Skeletal muscle satellite cell (primary cell): ENCODE measurements around the gene NTF3. TPM values are rescaled to one million over a fixed set of nuclear protein-coding genes. Genes with fewer than 3 reads are reported as not detected.

Experiments used
- H3K27me3 ChIP-seq: 2 replicates; pipeline ENCODE4 v1.7.0; 2013; ENCODE audit warnings: low read length; ENCODE audit not compliant: control insufficient read depth, insufficient read depth
- H3K36me3 ChIP-seq: 2 replicates; pipeline ENCODE4 v1.7.0; 2013; ENCODE audit warnings: mild to moderate bottlenecking, control low read depth, low read length; ENCODE audit not compliant: insufficient read depth
- H3K4me1 ChIP-seq: 2 replicates; pipeline ENCODE4 v1.7.0; 2013; ENCODE audit warnings: low read length; ENCODE audit not compliant: control insufficient read depth, insufficient read depth
- H3K4me2 ChIP-seq: 2 replicates; pipeline ENCODE4 v1.7.0; 2013; ENCODE audit warnings: mild to moderate bottlenecking, low read length
- H3K4me3 ChIP-seq: 2 replicates; pipeline ENCODE4 v1.7.0; 2013; ENCODE audit warnings: low read length
- H3K9ac ChIP-seq: 2 replicates; pipeline ENCODE4 v1.7.0; 2013; ENCODE audit warnings: mild to moderate bottlenecking, low read depth, low read length, moderate library complexity
- H3K9me3 ChIP-seq: replicated peaks from 2 replicates; pipeline ENCODE4 v1.7.0; 2013; ENCODE audit warnings: mild to moderate bottlenecking, control low read depth, low read length
- total RNA-seq: library from RNA; depleted of rRNA; stranded (reverse); fragments of >200 nt; gene quantifications from 2 replicates; pipeline ENCODE4 v1.2.3, GENCODE V29; 2012; rRNA removed

The NTF3 gene
- total RNA-seq: not detected in 2 replicates

DNA sequence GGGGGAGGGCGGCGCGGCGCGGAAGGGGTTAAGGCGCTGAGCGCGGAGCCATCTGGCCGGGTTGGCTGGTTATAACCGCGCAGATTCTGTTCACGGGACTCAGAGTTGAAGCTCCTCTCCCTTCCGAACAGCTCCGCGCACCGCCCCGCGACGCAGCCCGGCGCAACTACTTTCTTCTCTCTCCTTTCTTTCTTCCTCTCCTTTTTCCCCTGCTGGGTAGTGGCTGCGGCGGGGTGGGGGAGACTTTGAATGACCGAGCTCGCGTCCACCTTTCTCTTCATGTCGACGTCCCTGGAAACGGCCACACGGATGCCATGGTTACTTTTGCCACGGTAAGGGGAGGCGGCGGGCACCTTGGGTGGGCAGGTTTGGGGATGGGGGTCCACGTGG, at the start of gene NTF3:
NTF3 (plus strand) TSS at position 98 of the 390 bp plus-strand sequence; CDS start at position 315, 217 bp downstream.
- Histone ChIP-seq H3K36me3 (no peaks in the 10 kb centered on the region), H3K27me3 (peaks cover 96% of the 10 kb centered on the region), H3K9me3 (no peaks in the 10 kb centered on the region), H3K4me3 (peak within 1 kb of the TSS; percentile 69), H3K4me1 (peaks cover 12% of the 10 kb centered on the region), H3K4me2 (peak within 1 kb of the TSS; percentile 78), H3K9ac (peak within 1 kb of the TSS; percentile 62)

DNA sequence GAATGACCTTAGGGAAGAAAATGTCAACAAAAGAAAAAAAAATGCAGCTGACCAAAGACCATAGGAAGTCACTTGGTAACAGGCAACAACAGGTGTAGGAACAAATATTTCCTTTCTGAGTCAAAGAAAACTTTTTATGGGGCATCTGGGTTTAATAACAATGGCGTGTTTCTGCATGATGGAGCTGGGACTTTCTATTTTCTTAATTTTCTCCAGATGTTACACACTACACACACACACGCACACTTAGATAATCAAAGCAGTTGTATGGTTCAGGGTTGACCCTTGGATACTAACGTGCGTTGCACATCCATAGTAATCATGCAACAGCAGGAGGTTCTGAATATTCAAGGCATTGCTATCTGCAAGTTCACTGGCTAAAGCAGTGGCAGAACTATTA, 47.9 kb upstream of the NTF3 start:
- Histone ChIP-seq H3K27me3 (no peaks in the 10 kb centered on the region), H3K4me2 (no peak overlapping the region), H3K9me3 (no peaks in the 10 kb centered on the region), H3K4me3 (no peak overlapping the region), H3K36me3 (no peaks in the 10 kb centered on the region), H3K9ac (no peak overlapping the region), H3K4me1 (peaks cover 1% of the 10 kb centered on the region)

DNA sequence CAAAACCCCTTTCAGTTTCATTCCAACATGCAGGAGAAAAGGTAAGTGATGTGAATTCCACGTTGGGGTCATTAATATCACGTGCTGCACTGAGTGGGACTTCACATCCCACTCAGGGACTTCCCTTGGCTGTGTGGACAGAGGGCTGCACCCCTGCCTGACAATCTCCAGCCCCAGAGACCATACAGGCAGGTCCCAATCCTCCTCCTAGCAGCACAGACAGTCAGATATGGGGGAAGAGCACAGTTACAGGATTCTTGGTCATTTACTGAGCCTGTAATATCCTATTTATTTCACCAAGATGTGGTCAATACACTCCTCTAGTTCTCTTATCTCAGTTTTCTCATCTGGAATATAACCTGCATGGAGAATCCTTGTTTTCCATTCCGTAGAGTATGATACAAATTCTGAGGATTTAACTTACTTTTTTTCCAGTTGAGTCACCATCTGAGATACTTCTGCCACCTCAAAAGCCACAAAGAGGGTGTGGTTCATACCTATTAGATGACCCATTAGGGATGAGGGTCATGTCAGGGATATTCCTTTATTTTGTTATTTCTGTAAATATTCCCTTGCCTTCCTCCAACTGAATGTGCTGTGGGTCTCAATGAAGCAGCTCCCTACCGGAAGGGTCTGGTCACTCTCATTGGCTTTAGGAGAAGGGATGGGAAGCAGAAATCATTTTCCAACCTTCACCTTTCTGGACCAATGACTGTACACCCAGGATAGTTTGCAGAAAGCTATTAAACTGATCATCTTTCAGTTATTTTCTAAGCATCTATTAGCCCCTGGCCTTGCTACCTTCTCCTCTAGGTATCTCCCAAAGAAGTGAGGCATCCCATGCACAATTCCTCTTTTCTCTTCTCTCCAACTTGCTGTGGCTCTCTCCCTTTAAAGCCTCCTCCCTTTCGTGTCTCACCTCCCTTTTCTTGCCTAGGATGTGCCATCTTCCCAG, 43.0 kb upstream of the NTF3 start:
- Histone ChIP-seq H3K9me3 (no peaks in the 10 kb centered on the region), H3K36me3 (no peaks in the 10 kb centered on the region), H3K4me1 (peaks cover 4% of the 10 kb centered on the region), H3K4me3 (no peak overlapping the region), H3K9ac (no peak overlapping the region), H3K27me3 (no peaks in the 10 kb centered on the region), H3K4me2 (no peak overlapping the region)

DNA sequence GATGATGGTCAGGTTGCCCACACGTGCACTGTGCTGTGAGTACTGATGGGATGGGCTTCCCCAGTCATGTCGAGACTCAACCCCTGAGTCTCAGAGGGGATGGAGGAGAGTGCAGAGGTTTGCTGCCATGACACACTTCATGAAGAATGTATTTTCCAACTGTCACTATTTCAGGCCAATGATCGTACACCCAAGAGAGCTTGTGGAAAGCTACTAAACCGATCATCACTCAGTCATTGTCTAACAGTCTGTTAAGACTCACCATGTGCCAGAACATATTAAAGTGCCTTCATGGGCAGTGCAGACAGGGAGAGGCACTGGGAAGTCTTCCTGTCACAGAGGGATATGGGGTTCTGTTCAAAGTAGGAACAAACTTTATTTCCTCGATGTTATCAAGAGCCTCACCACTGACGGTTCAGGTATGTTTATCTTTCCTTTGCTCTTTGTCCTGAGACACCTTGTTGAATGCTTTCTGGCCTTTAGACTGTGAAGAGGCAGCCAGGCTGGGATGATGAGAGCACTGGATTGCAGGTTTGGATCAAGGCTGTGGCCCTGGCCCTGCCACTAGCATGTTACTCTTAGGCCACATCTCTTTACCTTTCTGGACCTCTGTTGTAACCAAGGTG, 41.6 kb upstream of the NTF3 start:
- no peak overlapping the region for H3K4me2 ChIP-seq
- H3K4me3 ChIP-seq: no peak overlapping the region
- H3K9ac ChIP-seq: no peak overlapping the region
- peaks cover 4% of the 10 kb centered on the region for H3K4me1 ChIP-seq
- H3K36me3 ChIP-seq: no peaks in the 10 kb centered on the region
- H3K27me3 ChIP-seq: no peaks in the 10 kb centered on the region
- H3K9me3 ChIP-seq: no peaks in the 10 kb centered on the region

DNA sequence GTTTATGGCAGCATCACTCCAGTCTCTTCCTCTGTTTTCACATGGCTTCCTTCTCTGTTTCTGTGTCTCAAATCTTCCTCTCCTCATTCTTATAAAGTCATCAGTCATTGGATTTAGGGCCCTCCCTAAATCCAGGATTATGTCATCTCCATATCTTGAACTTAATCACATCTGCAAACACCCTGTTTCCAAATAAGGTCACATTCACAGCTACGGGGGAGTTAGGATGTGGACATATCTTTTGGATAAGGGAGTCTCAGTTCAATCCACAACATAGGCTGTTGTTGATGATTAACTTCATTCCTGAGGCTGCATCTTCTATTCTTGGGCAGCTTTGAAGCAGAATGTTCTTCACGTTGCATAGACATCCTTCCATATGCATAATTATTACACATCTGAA, 40.3 kb upstream of the NTF3 start:
- Histone ChIP-seq H3K36me3 (no peaks in the 10 kb centered on the region), H3K4me2 (no peak overlapping the region), H3K27me3 (no peaks in the 10 kb centered on the region), H3K4me3 (no peak overlapping the region), H3K9ac (no peak overlapping the region), H3K9me3 (no peaks in the 10 kb centered on the region), H3K4me1 (peaks cover 4% of the 10 kb centered on the region)

DNA sequence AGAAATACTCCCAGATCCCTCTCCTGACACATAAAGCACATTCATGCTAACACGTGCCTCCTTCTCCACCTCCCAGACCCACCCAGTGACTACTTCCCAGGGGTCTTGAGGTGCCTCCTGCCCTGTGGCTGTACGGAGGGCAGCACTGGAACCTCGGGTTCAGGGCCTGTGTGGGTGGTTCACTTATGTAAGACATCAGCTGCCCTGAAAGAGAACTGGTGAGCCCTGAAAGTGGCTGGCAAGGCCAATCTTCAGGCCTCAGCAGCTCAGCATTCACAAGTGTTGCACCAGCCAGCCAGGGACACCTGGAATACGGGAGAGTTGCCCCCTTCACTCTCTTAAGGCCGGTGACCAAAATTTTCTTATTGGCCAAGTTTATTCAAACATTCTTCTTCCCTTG, 38.9 kb upstream of the NTF3 start:
- no peak overlapping the region for H3K9ac ChIP-seq
- no peaks in the 10 kb centered on the region for H3K27me3 ChIP-seq
- peaks cover 4% of the 10 kb centered on the region for H3K4me1 ChIP-seq
- H3K36me3 ChIP-seq: no peaks in the 10 kb centered on the region
- H3K4me3 ChIP-seq: no peak overlapping the region
- no peaks in the 10 kb centered on the region for H3K9me3 ChIP-seq
- H3K4me2 ChIP-seq: no peak overlapping the region

DNA sequence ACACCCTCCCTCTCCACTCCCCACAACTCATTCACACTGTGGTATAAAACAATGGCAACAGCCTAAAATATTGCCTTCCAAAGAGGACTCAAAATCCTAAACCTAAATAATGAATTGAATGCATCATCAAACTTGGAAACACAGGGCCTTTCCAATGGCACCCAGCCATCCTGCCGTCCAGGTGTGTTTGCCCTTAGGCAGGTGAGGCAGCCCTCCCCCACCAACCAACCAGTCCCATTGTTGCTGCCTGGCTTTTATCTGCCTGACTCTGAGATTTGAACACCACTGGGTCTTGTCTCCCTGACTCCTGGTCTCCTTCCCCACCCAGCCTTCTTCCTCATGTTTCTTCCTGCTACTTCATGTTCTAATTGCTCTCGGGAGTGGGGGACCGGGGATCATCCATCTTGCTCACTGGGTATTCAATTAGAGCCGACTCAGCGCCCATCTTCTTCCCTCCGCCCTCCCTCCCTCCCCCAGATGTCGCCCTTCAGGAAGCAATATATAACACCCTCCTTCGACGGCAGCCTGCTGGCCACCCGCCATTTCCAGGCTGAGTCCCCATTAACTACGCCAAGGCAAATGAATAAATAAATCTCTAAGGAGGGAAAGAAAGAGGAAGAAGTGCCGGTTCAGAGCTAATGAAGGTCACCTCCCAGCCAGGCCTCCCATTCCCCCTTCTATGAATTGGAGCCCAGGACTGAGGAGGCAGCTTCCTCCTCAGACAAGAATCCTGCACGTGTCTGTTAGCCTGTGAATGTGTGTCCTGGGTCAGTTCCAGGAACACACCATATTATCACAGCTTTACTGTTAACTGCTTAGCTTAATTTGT, 36.3 kb upstream of the NTF3 start:
- Histone ChIP-seq H3K4me1 (no peaks in the 10 kb centered on the region), H3K9me3 (no peaks in the 10 kb centered on the region), H3K36me3 (no peaks in the 10 kb centered on the region), H3K27me3 (peaks cover 3% of the 10 kb centered on the region), H3K4me2 (no peak overlapping the region), H3K9ac (no peak overlapping the region), H3K4me3 (no peak overlapping the region)

DNA sequence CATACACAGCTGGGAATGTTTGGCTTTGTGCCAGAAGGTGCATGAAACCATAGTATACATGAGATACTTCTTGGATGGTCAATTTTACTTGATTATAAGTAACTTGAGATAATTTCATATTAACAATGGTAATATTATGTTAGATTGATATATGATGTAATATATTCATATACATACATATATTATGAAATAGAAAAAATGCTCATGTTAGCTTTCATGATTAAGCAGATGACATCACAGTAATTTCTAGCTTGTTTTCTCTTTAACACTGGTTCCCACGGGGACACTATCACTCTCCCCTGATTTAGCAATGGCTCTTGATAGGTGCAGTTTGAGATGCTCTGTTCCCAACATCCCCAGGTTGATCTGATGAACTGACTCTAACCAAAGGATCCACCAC, 35.4 kb upstream of the NTF3 start:
- Histone ChIP-seq H3K9ac (no peak overlapping the region), H3K4me1 (no peaks in the 10 kb centered on the region), H3K4me3 (no peak overlapping the region), H3K4me2 (no peak overlapping the region), H3K36me3 (no peaks in the 10 kb centered on the region), H3K9me3 (no peaks in the 10 kb centered on the region), H3K27me3 (peaks cover 5% of the 10 kb centered on the region)

DNA sequence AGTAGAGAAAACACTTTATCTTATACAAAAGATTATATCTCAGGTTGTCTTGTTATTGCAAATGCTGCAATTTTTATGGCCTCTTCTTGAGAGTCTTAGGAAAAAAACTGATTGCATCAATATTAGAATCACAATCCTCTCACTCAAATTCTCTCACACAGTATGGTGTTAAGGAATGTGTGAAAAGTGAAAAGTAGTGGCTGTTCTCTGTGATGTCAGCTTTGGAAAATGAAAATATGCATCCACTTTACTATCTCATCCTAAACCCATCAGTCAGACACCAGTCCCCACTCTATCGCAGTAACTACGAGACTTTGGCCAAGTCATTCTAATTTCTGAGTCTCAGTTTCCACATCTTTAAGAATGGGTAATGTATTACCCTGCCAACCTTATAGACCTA, 32.6 kb upstream of the NTF3 start:
- Histone ChIP-seq H3K9me3 (no peaks in the 10 kb centered on the region), H3K4me1 (no peaks in the 10 kb centered on the region), H3K9ac (no peak overlapping the region), H3K4me3 (no peak overlapping the region), H3K36me3 (no peaks in the 10 kb centered on the region), H3K4me2 (no peak overlapping the region), H3K27me3 (peaks cover 5% of the 10 kb centered on the region)

DNA sequence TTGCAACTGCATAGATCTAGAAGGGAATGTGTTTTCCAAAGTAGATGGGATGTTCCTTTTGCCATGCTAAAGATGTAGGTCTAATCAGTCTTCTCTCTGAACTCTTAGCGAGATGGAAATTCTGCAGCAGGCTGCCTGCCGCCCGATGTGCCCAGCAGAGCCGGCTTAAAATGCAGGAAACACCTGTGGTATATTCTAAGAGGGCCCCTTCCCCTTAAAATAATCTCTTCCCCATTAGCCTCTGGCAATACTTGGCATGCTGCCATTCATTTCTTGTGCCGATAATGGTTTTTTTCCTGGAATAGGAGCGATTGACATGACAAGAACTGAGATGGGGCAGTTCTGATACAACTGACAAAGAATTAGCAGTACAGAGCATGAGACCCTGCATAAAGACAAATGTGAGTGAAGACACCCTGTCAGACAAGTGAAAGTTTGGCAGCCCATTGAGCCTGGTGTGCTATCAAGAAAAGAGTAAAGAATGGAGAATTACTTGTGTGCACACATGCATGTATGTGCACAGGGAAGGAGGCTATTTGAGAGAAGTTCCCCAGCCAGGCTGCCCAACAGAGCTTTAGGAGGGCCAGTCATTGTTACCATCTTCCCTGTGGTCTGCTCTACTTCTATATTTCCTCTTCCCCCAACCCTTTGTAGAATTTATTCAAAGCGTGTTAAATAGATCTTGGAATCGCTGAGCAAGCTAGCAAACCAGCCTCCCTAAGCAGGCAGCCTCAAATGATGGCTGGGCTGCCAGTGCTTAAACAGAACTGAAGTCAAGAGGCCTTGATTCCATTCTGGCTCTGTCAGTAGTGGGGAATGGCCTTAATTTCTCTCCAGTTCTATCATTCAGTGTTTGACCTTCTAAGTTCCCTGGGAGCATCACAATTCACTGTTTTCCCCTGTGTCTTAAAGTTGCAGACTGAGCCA, 29.6 kb upstream of the NTF3 start:
- Histone ChIP-seq H3K4me1 (no peaks in the 10 kb centered on the region), H3K27me3 (peaks cover 8% of the 10 kb centered on the region), H3K4me2 (no peak overlapping the region), H3K4me3 (no peak overlapping the region), H3K9ac (no peak overlapping the region), H3K36me3 (no peaks in the 10 kb centered on the region), H3K9me3 (no peaks in the 10 kb centered on the region)
